OCI-LY1 (cell line): ENCODE data around the gene ABTB2.

Source experiments
- CTCF ChIP-seq: fragments of 200-600 bp; sonication (generic), shearing (Covaris generic); IDR thresholded peaks from 2 replicates; pipeline ENCODE4 v1.5.1; 2017; ENCODE audit warnings: mild to moderate bottlenecking, antibody characterized with exemption, low read length, moderate library complexity, mixed read lengths
- EZH2 ChIP-seq: fragments of 200-600 bp; sonication (generic), shearing (Covaris generic); IDR thresholded peaks from 2 replicates; pipeline ENCODE4 v1.8.0; 2017; ENCODE audit warnings: borderline replicate concordance, mixed run types, mild to moderate bottlenecking, antibody characterized with exemption, low read length, moderate library complexity, mixed read lengths

- TF ChIP-seq CTCF, result no peak
- no peak for TF ChIP-seq EZH2
These were observed 139.7 kb downstream of the ABTB2 start for GRCh38 chr11:34218067-34218466.
